HG03521 (cell line): ENCODE data around the gene PML.

Experiments used
- ATAC-seq: cut with Tn5 transposase; IDR thresholded peaks from one replicate; pipeline ENCODE4 v1.9.1; 2021; ENCODE audit warnings: mild to moderate bottlenecking, moderate library complexity; ENCODE audit not compliant: unreplicated experiment

PML gene

GRCh38 chr15:74006774-74007639 lies 12.5 kb downstream of the PML start:
- ATAC-seq = no peak

GRCh38 chr15:74007820-74008371 lies 13.4 kb downstream of the PML start:
- ATAC-seq = no peak

DNA sequence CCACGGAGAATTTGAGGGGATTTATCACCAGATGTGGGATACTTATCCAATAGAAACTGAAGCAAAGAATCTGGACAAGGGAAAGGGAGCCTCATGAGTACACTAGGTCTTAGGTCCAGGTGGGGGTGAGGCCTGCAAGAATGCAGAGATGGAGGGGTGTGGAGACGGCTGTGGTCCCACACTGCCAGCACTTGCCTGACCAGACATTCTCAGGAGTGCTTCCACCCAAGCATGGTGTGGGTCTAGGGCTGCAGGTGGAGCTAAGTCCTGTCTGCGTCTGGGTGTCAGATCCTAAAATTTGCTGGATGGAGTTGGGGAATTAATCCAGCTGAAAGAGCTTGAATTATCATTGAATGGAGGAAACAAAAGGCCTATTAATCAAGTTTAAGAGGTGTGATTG lies 14.4 kb downstream of the PML start:
- no peak for ATAC-seq

GRCh38 chr15:74010929-74011540 lies 16.5 kb downstream of the PML start:
- ATAC-seq = no peak

DNA sequence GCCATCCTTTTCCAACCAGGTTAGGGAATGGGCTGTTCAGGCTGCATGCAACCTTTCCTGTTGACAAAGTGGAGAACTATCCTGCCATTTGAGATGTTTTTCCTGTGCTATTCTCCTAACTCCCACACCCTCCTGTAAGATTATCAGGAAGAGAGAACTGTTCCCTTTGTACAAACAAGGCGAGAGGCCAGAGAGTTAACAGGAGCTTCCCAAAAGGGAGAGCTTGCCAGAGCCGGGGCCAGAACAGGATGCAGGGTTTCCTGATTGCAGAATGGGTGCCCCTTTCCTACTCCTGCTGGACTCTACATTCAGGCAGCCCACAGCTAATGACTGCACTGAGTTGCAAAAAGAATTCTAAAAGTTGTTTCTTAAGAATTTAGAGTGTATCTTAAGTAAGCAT lies 17.1 kb downstream of the PML start:
- no peak for ATAC-seq

GRCh38 chr15:74013374-74013894 lies 18.9 kb downstream of the PML start:
- ATAC-seq = no peak

DNA sequence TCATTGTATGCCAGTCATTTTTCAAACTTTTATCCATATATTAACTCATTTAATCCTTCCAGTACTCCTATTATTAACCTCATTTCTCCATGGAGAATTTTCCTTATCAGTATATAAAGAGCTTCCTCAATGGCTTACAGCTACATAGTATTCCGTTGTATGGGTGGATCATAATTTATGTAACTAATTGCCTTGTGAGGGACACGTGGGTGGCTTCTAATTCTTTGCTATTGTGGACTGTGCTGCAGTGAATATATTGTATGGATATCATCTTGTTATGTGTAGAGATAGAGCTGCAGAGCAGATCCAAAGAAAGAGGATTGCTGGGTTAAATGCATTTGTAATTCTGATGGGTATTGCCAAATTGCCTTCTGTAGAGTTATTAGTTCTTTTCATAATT lies 25.2 kb downstream of the PML start:
- no peak for ATAC-seq

DNA sequence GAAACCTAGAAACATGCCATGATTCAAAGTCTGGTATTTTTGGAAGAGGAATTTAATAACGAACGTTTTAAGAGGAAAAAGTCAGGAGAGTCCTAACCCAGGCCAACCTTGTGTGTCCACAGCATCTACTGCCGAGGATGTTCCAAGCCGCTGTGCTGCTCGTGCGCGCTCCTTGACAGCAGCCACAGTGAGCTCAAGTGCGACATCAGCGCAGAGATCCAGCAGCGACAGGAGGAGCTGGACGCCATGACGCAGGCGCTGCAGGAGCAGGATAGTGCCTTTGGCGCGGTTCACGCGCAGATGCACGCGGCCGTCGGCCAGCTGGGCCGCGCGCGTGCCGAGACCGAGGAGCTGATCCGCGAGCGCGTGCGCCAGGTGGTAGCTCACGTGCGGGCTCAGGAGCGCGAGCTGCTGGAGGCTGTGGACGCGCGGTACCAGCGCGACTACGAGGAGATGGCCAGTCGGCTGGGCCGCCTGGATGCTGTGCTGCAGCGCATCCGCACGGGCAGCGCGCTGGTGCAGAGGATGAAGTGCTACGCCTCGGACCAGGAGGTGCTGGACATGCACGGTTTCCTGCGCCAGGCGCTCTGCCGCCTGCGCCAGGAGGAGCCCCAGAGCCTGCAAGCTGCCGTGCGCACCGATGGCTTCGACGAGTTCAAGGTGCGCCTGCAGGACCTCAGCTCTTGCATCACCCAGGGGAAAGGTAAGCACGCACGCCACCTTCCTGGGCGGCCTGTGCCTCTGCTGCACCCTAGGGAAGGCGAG lies 28.4 kb downstream of the PML start:
- ATAC-seq = no peak

- no peak for ATAC-seq
These were observed 30.2 kb downstream of the PML start for GRCh38 chr15:74024687-74025086.

GRCh38 chr15:74025436-74025835 lies 30.9 kb downstream of the PML start:
- ATAC-seq = no peak

- ATAC-seq = no peak
These were observed 33.2 kb downstream of the PML start for GRCh38 chr15:74027688-74028087.

DNA sequence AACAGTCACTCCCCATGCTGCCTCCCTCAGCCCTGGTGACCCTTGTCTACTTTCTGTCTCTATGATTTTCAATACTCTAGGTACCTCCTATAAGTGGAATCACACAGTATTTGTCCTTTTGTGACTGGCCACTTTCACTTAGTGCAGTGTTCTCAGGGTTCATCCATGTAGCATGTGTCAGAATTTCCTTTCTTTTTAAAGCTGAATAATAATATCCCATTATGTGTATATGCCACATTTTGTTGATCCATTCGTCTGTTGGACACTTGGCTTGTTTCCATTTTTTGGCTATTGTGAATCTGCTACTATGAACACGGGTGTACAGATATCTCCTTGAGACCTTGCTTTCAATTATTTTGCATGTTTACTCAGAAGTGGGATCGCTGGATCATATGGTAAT lies 34.1 kb downstream of the PML start:
- ATAC-seq = no peak

- ATAC-seq = no peak
These were observed 37.5 kb downstream of the PML start for GRCh38 chr15:74032046-74032445.

DNA sequence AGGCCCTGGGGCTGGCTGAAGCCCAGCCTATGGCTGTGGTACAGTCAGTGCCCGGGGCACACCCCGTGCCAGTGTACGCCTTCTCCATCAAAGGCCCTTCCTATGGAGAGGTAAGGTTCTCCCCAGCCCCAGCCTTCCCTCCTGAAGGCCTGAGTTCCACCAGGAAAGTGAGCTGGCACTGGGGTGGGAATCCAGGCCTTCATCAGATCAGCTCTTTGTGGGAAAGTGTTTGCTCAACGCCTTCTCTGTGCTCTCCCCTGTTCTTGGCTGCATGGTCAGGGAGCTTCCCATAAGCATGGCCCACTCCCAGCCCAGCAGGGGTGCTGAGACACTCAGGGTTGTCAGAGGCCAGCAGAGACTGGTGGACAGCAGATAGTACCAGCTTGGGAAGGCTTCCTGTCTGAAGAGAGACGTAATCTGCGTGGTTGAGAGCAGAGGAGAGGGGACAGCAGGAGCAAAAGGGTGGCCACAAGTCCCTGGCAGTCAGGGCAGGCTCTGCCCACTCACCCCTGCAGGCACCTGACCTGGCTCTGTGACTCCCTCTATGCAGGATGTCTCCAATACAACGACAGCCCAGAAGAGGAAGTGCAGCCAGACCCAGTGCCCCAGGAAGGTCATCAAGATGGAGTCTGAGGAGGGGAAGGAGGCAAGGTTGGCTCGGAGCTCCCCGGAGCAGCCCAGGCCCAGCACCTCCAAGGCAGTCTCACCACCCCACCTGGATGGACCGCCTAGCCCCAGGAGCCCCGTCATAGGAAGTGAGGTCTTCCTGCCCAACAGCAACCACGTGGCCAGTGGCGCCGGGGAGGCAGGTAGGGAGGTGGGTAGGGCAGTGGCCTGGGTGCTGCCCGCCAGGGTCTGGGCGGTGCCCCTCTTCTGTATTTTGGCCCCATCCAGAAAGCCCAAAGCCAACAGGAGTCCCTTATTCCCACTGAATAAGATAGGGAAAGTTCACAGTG lies 38.4 kb downstream of the PML start:
- no peak for ATAC-seq

DNA sequence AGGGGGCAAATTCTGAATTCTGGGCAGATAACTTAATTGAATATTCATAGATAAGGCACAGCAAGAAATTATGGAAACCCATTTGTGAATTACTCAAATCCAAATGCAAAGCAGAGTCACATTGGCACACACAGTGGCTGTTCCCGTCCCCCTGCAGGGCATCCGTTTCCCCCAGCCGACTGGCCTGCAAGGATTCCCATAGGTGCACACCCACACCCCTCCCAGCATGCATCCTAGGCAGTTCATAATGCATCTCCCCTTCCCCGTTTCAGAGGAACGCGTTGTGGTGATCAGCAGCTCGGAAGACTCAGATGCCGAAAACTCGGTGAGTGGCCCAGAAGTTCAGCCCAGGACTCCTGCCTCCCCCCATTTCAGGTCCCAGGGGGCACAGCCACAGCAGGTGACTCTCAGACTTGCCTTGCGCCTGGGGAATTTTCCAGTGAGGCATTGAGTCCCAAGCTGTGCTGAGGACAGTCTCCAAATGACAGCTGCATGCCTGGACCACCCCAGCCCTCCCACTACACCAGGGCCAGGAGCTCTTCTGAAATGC lies 39.8 kb downstream of the PML start:
- ATAC-seq = no peak

GRCh38 chr15:74035121-74036017 lies 40.9 kb downstream of the PML start:
- no peak for ATAC-seq

DNA sequence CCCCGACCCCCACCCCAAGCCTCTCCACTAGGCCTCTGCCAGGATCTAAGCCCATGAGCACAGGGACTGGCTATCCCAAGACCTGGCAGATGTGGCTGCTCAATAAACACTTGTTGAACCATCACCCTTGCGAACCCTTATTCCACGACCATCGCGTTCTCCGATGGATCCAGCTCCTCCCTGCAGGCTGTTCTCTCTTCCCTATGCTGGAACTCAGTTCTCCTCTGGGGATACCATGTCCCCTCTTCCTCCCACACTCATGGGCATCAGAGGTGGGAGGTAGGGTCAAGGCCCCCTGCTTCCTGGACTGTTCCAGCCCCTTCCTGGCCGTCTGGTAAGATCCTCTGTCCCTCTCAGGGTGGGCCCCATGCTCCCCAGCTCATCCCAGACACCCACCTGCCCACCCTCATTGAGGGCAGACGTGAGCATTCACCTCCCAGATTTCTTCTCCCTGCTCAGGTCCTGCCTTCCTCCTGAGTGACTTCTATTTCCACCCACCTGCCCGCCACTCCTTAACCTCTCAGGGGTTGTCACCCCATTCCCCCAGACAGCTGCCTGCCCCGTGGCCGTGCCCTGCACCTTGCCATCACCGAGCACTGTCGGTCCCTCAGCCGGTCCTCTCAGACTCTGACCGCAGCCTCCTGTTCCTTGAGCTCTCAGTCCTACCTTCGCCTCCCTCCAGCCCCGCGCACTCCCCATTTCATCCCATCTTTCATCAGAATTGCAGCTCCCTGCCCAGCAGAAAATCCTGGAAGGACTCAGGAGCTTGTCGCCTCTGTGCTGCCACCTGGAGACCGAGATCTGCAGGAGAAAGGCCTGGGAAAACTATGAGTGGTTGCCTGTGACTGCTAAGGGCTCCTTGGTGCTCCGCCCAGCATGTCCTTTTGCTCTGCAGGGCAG lies 42.0 kb downstream of the PML start:
- ATAC-seq = no peak
